ENCODE measurements around the gene MDFIC.

MDFIC gene

GRCh38 chr7:114969096-114969495, 47.2 kb downstream of the MDFIC start:
- Histone ChIP-seq H3K27me3 (ENCODE audit: insufficient read depth, low read length, poor library complexity, severe bottlenecking) (no peaks in the 10 kb centered on the region), H3K9me2 (replicated peaks; ENCODE audit: low read depth, low read length) (no peaks in the 10 kb centered on the region), H3K4me3 (ENCODE audit: low read length, poor library complexity, severe bottlenecking) (no peak overlapping the region), H4K20me1 (ENCODE audit: insufficient read depth, low read length, poor library complexity, severe bottlenecking) (no peaks in the 10 kb centered on the region), H2AFZ (ENCODE audit: low read length) (no peak overlapping the region), H3K9ac (ENCODE audit: low read depth, low read length, poor library complexity, severe bottlenecking) (no peak overlapping the region), H3K36me3 (ENCODE audit: insufficient read depth, low read length) (no peaks in the 10 kb centered on the region), H3K4me1 (ENCODE audit: insufficient read depth, low read length, poor library complexity, severe bottlenecking) (no peaks in the 10 kb centered on the region), H3K4me2 (ENCODE audit: low read depth, low read length, poor library complexity, severe bottlenecking) (no peak overlapping the region), H3K9me3 (ENCODE audit: insufficient read depth, low read depth, low read length) (no peaks in the 10 kb centered on the region), H3K79me2 (ENCODE audit: insufficient read depth, low read length) (no peaks in the 10 kb centered on the region), H3F3A (ENCODE audit: low read depth) (no peaks in the 10 kb centered on the region)
- TF ChIP-seq CTCF (conservative IDR thresholded peaks at IDR 0.05; ENCODE audit: low read length) = no peak
- TF ChIP-seq EZH2phosphoT487 (IDR thresholded peaks at IDR 0.05; ENCODE audit: borderline replicate concordance) = no peak

GRCh38 chr7:114970308-114970707, 48.4 kb downstream of the MDFIC start:
- Histone ChIP-seq H3K4me2 (ENCODE audit: low read depth, low read length, poor library complexity, severe bottlenecking) (no peak overlapping the region), H3K79me2 (ENCODE audit: insufficient read depth, low read length) (no peaks in the 10 kb centered on the region), H3F3A (ENCODE audit: low read depth) (no peaks in the 10 kb centered on the region), H3K9me2 (replicated peaks; ENCODE audit: low read depth, low read length) (no peaks in the 10 kb centered on the region), H4K20me1 (ENCODE audit: insufficient read depth, low read length, poor library complexity, severe bottlenecking) (no peaks in the 10 kb centered on the region), H3K9me3 (ENCODE audit: insufficient read depth, low read depth, low read length) (no peaks in the 10 kb centered on the region), H3K4me1 (ENCODE audit: insufficient read depth, low read length, poor library complexity, severe bottlenecking) (no peaks in the 10 kb centered on the region), H3K4me3 (ENCODE audit: low read length, poor library complexity, severe bottlenecking) (no peak overlapping the region), H3K27me3 (ENCODE audit: insufficient read depth, low read length, poor library complexity, severe bottlenecking) (no peaks in the 10 kb centered on the region), H3K9ac (ENCODE audit: low read depth, low read length, poor library complexity, severe bottlenecking) (no peak overlapping the region), H3K36me3 (ENCODE audit: insufficient read depth, low read length) (no peaks in the 10 kb centered on the region), H2AFZ (ENCODE audit: low read length) (no peak overlapping the region)
- TF ChIP-seq EZH2phosphoT487 (IDR thresholded peaks at IDR 0.05; ENCODE audit: borderline replicate concordance) (no peak), CTCF (conservative IDR thresholded peaks at IDR 0.05; ENCODE audit: low read length) (no peak)

DNA sequence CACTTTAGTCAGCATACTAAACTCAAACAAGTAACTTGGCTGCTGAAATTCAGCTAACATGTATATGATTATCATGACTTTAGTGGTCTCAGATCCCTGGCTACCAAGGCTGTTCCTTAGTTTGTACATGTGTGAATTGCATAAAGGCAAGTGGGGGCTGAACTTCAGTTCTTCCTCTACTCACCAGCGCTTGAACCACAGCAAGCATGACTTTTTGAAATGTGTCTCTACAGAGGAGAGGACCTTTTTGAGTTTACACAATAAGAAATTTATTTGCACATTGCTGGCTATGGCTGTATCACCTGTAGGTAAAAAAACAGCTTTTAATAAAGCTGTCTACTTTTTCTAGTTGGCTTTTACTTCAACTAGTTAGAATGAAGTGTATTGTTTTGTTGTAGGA, 48.8 kb downstream of the MDFIC start:
- H4K20me1 ChIP-seq (ENCODE audit: insufficient read depth, low read length, poor library complexity, severe bottlenecking) = no peaks in the 10 kb centered on the region
- H3K79me2 ChIP-seq (ENCODE audit: insufficient read depth, low read length) = no peaks in the 10 kb centered on the region
- H3F3A ChIP-seq (ENCODE audit: low read depth) = no peaks in the 10 kb centered on the region
- H3K4me3 ChIP-seq (ENCODE audit: low read length, poor library complexity, severe bottlenecking) = no peak overlapping the region
- H3K36me3 ChIP-seq (ENCODE audit: insufficient read depth, low read length) = no peaks in the 10 kb centered on the region
- no peaks in the 10 kb centered on the region for H3K27me3 ChIP-seq (ENCODE audit: insufficient read depth, low read length, poor library complexity, severe bottlenecking)
- no peak overlapping the region for H3K9ac ChIP-seq (ENCODE audit: low read depth, low read length, poor library complexity, severe bottlenecking)
- H3K4me1 ChIP-seq (ENCODE audit: insufficient read depth, low read length, poor library complexity, severe bottlenecking) = no peaks in the 10 kb centered on the region
- H3K9me2 ChIP-seq (replicated peaks; ENCODE audit: low read depth, low read length) = no peaks in the 10 kb centered on the region
- no peak overlapping the region for H3K4me2 ChIP-seq (ENCODE audit: low read depth, low read length, poor library complexity, severe bottlenecking)
- no peaks in the 10 kb centered on the region for H3K9me3 ChIP-seq (ENCODE audit: insufficient read depth, low read depth, low read length)
- TF ChIP-seq CTCF (conservative IDR thresholded peaks at IDR 0.05; ENCODE audit: low read length) (no peak), EZH2phosphoT487 (IDR thresholded peaks at IDR 0.05; ENCODE audit: borderline replicate concordance) (no peak)
- H2AFZ ChIP-seq (ENCODE audit: low read length) = no peak overlapping the region

All from Loucy (cell line).